NCI-H69 (cell line): ENCODE data around the gene CTRL.
"Not testable (repeated sequence)": the region's sequence is repeated elsewhere in the genome, so short reads cannot be mapped to it uniquely, and the experiment has no call there.

ENCODE experiments used
- DNase-seq: peaks from one replicate; lab custom pipeline; 2025; lab: John Stamatoyannopoulos, UW

CTRL gene

GRCh38 chr16:67923414-67924116, 8.1 kb downstream of the CTRL start:
- peak; percentile 71 for DNase-seq

- DNase-seq, result peak; percentile 85
These were observed 8.9 kb downstream of the CTRL start for GRCh38 chr16:67922740-67923139.

- no peak for DNase-seq
These were observed 9.4 kb downstream of the CTRL start for GRCh38 chr16:67922221-67922620.

- no peak for DNase-seq
These were observed 11.9 kb downstream of the CTRL start for GRCh38 chr16:67919622-67920221.

- no peak for DNase-seq
These were observed 13.8 kb downstream of the CTRL start for GRCh38 chr16:67917852-67918236.

- no peak for DNase-seq
These were observed 14.4 kb downstream of the CTRL start for GRCh38 chr16:67917140-67917851.

- DNase-seq, result no peak
These were observed 15.6 kb downstream of the CTRL start for GRCh38 chr16:67915831-67916723.

- DNase-seq, result not testable (repeated sequence)
These were observed 16.2 kb downstream of the CTRL start for GRCh38 chr16:67915496-67915769.

- no peak for DNase-seq
These were observed 16.7 kb downstream of the CTRL start for GRCh38 chr16:67914758-67915495.

GRCh38 chr16:67910158-67910557, 21.5 kb downstream of the CTRL start:
- DNase-seq, result peak; percentile 47

- no peak for DNase-seq
These were observed 22.5 kb downstream of the CTRL start for GRCh38 chr16:67909056-67909742.

GRCh38 chr16:67907397-67908180, 24.1 kb downstream of the CTRL start:
- no peak for DNase-seq

- no peak for DNase-seq
These were observed 28.8 kb downstream of the CTRL start for GRCh38 chr16:67902831-67903230.

- DNase-seq, result no peak
These were observed 29.9 kb downstream of the CTRL start for GRCh38 chr16:67901734-67902133.

GRCh38 chr16:67897231-67897630, 34.4 kb downstream of the CTRL start:
- no peak for DNase-seq

GRCh38 chr16:67893743-67894399, 37.8 kb downstream of the CTRL start:
- DNase-seq, result no peak

GRCh38 chr16:67892899-67893742, 38.5 kb downstream of the CTRL start, which contains the start of gene PSKH1:
PSKH1 (plus strand) TSS chr16:67893254; CDS start chr16:67908750, 15,496 bp downstream.
- peak; percentile 92 for DNase-seq

- no peak for DNase-seq
These were observed 39.3 kb downstream of the CTRL start for GRCh38 chr16:67892375-67892774.

GRCh38 chr16:67888331-67888730, 43.3 kb downstream of the CTRL start:
- DNase-seq, result no peak
